ENCODE measurements around the gene ASIC2. TPM values are rescaled to one million over a fixed set of nuclear protein-coding genes. Genes with fewer than 3 reads are reported as not detected.

Gene ASIC2
- total RNA-seq, 1 experiment from 2014 or later, result 0.74 TPM

- H4K5ac ChIP-seq (ENCODE audit: insufficient read length, low read depth, low read length), result no peak overlapping the region
- H3K79me1 ChIP-seq (ENCODE audit: insufficient read depth, low read depth, low read length, poor library complexity, severe bottlenecking), result no peaks in the 10 kb centered on the region
- no peak for TF ChIP-seq CTCF (conservative IDR thresholded peaks at IDR 0.05)
- H2BK20ac ChIP-seq (ENCODE audit: low read depth, low read length, poor library complexity, severe bottlenecking), result no peak overlapping the region
- Mint-ChIP-seq H3K27me3 (ENCODE audit: low read depth) (peaks cover 32% of the 10 kb centered on the region), H3K4me1 (peaks cover 12 to 23% of the 10 kb centered on the region in 2 experiments), H3K4me3 (no peak overlapping the region), H3K27ac (no peak overlapping the region; a peak in 1 of 7 replicates), H3K36me3 (ENCODE audit: insufficient read depth in 1 of 3, low read depth in 3 of 3) (no peaks in the 10 kb centered on the region), H3K9me3 (no peaks in the 10 kb centered on the region)
- WGBS (ENCODE audit: extremely low coverage, insufficient read length, low lambda C conversion rate), result no CpG with 5 or more reads among the region's 3 CpGs
- no peak overlapping the region for H4K8ac ChIP-seq (replicated peaks; ENCODE audit: insufficient read length, low read depth, low read length)
- H2AFZ ChIP-seq (ENCODE audit: low read length), result no peak overlapping the region
- H2BK120ac ChIP-seq (ENCODE audit: low read depth, low read length, poor library complexity, severe bottlenecking), result no peak overlapping the region
- no peak overlapping the region for H2BK5ac ChIP-seq (ENCODE audit: insufficient read length, low read length)
- no peaks in the 10 kb centered on the region for H3K23me2 ChIP-seq (ENCODE audit: insufficient read length, low read depth, low read length, poor library complexity, severe bottlenecking)
- H3K56ac ChIP-seq (ENCODE audit: insufficient read length, low read depth, low read length), result no peak overlapping the region
- H2BK15ac ChIP-seq (ENCODE audit: low read depth, low read length), result no peak overlapping the region
- no peak overlapping the region for H2AK5ac ChIP-seq (ENCODE audit: insufficient read length, low read length)
- H3T11ph ChIP-seq (ENCODE audit: low read length), result no peak overlapping the region
- H4K91ac ChIP-seq (ENCODE audit: insufficient read length, low read depth, low read length), result no peak overlapping the region
- no peak overlapping the region for H2BK12ac ChIP-seq (ENCODE audit: insufficient read length, low read depth, low read length)
- H3K79me2 ChIP-seq (ENCODE audit: insufficient read depth, low read length), result no peaks in the 10 kb centered on the region
- H3K27me3 ChIP-seq (ENCODE audit: insufficient read depth, low read length), result no peaks in the 10 kb centered on the region
- H3K27ac ChIP-seq (ENCODE audit: insufficient read length, low read depth, low read length), result no peak overlapping the region
- no peak overlapping the region for H3K18ac ChIP-seq (ENCODE audit: insufficient read length, low read depth, low read length)
- H3K23ac ChIP-seq (ENCODE audit: insufficient read length, low read depth, low read length), result no peak overlapping the region
- H3K4me1 ChIP-seq (ENCODE audit: insufficient read depth, low read length), result no peaks in the 10 kb centered on the region
- no peaks in the 10 kb centered on the region for H4K20me1 ChIP-seq (ENCODE audit: control insufficient read depth, insufficient read depth, insufficient read length)
- H3K4ac ChIP-seq (ENCODE audit: low read depth, low read length), result no peak overlapping the region
- no peaks in the 10 kb centered on the region for H3K9me3 ChIP-seq (ENCODE audit: control insufficient read depth, low read depth, low read length)
- DNase-seq, result no peak
- H3K14ac ChIP-seq (ENCODE audit: insufficient read depth, low read length), result no peak overlapping the region
- H3K9ac ChIP-seq (ENCODE audit: extremely low read depth, insufficient read length, low read length), result no peak overlapping the region
- H3K4me2 ChIP-seq (ENCODE audit: insufficient read depth, insufficient read length, low read length), result no peak overlapping the region
Observed at GRCh38 chr17:33258296-33258695, 34.8 kb downstream of the ASIC2 start.

All from H9 (cell line).